ENCODE results near the gene MNAT1. TPM values are rescaled to one million over a fixed set of nuclear protein-coding genes. Genes with fewer than 3 reads are reported as not detected.

The MNAT1 gene
- total and polyA plus RNA-seq, 2 experiments from 2014 or later: 51.6 to 85.0 TPM

DNA sequence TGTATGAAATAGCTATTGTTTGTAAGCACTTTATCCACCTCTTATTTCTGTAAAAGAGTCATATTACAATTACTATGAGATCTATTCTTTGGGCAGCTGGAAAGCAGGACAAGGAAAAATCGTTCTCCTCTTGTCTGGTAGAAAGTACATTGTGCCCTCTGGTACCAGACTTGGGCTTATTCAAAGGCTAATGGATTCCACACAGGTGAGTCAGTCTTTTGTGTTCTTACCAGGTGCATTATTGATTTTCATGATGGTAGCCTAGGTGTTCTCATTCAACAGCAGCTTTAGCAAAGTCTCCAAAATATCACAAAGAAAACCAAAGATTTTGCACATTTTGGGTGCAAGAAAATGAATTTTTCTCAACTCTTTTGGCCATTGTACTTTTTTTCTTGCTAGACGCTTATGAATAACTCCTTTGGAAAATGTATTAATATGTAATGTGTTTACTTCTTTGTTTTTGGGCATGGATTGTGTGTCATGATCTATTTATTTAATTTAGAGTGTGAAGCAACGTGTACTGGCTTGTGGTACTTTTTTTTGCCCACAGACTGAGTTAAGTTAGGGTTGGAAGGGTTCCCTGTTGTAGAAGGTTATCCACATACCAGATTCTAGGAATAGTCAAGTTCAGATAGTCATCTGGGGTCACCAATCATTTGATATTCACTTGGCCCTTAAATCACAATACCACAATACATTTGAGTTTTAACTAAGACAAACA lies 26.2 kb downstream of the MNAT1 start:
- peak; percentile 93 for ATAC-seq
- H3K4me1 Mint-ChIP-seq: peaks cover 73% of the 10 kb centered on the region

More for the DNA sequence above, 26.2 kb downstream of the MNAT1 start:
- Histone ChIP-seq H3K79me2 (replicated peaks; ENCODE audit: insufficient read depth) (peaks cover 68% of the 10 kb centered on the region), H3K36me3 (ENCODE audit: insufficient read depth) (no peaks in the 10 kb centered on the region), H3K27ac (ENCODE audit: low read depth) (peak overlapping the region; percentile 93), H3K4me1 (ENCODE audit: insufficient read depth) (peaks cover 66% of the 10 kb centered on the region), H2AFZ (no peak overlapping the region), H3F3A (replicated peaks; ENCODE audit: low read depth) (no peaks in the 10 kb centered on the region), H3K27me3 (ENCODE audit: insufficient read depth) (no peaks in the 10 kb centered on the region), H3K9me2 (ENCODE audit: insufficient read depth) (no peaks in the 10 kb centered on the region), H3K4me2 (peak overlapping the region; percentile 44), H3K4me3 (peak overlapping the region; percentile 9; the same call in 1 of the 2 replicates), H4K20me1 (replicated peaks; ENCODE audit: insufficient read depth) (no peaks in the 10 kb centered on the region)
- Mint-ChIP-seq H3K27me3 (ENCODE audit: insufficient read depth, low read depth, poor library complexity) (peaks cover 14% of the 10 kb centered on the region), H3K27ac (peak overlapping the region; percentile 96), H3K4me3 (peak overlapping the region; percentile 47), H3K36me3 (ENCODE audit: low read depth) (no peaks in the 10 kb centered on the region; the same call in 2 of the 3 replicates), H3K9me3 (no peaks in the 10 kb centered on the region; the same call in 1 of the 3 replicates)
- peak; percentile 89 for DNase-seq (ENCODE audit: low spot score)
- TF ChIP-seq JUNB (IDR thresholded peaks at IDR 0.05; ENCODE audit: unreplicated experiment) (peak; percentile 23), CREB1 (CRISPR knock-in tag; IDR thresholded peaks at IDR 0.05; ENCODE audit: low read depth) (no peak), ZNF331 (CRISPR knock-in tag; IDR thresholded peaks at IDR 0.05; ENCODE audit: low read depth) (no peak), NANOG (IDR thresholded peaks at IDR 0.05; ENCODE audit: borderline replicate concordance) (peak; percentile 69; the same call in 1 of the 2 replicates)
- TF ChIP-seq, protein P1, sequence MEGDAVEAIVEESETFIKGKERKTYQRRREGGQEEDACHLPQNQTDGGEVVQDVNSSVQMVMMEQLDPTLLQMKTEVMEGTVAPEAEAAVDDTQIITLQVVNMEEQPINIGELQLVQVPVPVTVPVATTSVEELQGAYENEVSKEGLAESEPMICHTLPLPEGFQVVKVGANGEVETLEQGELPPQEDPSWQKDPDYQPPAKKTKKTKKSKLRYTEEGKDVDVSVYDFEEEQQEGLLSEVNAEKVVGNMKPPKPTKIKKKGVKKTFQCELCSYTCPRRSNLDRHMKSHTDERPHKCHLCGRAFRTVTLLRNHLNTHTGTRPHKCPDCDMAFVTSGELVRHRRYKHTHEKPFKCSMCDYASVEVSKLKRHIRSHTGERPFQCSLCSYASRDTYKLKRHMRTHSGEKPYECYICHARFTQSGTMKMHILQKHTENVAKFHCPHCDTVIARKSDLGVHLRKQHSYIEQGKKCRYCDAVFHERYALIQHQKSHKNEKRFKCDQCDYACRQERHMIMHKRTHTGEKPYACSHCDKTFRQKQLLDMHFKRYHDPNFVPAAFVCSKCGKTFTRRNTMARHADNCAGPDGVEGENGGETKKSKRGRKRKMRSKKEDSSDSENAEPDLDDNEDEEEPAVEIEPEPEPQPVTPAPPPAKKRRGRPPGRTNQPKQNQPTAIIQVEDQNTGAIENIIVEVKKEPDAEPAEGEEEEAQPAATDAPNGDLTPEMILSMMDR (conservative IDR thresholded peaks at IDR 0.05; ENCODE audit: low read depth in 2 of 2): no peak
- TF ChIP-seq, protein P2, sequence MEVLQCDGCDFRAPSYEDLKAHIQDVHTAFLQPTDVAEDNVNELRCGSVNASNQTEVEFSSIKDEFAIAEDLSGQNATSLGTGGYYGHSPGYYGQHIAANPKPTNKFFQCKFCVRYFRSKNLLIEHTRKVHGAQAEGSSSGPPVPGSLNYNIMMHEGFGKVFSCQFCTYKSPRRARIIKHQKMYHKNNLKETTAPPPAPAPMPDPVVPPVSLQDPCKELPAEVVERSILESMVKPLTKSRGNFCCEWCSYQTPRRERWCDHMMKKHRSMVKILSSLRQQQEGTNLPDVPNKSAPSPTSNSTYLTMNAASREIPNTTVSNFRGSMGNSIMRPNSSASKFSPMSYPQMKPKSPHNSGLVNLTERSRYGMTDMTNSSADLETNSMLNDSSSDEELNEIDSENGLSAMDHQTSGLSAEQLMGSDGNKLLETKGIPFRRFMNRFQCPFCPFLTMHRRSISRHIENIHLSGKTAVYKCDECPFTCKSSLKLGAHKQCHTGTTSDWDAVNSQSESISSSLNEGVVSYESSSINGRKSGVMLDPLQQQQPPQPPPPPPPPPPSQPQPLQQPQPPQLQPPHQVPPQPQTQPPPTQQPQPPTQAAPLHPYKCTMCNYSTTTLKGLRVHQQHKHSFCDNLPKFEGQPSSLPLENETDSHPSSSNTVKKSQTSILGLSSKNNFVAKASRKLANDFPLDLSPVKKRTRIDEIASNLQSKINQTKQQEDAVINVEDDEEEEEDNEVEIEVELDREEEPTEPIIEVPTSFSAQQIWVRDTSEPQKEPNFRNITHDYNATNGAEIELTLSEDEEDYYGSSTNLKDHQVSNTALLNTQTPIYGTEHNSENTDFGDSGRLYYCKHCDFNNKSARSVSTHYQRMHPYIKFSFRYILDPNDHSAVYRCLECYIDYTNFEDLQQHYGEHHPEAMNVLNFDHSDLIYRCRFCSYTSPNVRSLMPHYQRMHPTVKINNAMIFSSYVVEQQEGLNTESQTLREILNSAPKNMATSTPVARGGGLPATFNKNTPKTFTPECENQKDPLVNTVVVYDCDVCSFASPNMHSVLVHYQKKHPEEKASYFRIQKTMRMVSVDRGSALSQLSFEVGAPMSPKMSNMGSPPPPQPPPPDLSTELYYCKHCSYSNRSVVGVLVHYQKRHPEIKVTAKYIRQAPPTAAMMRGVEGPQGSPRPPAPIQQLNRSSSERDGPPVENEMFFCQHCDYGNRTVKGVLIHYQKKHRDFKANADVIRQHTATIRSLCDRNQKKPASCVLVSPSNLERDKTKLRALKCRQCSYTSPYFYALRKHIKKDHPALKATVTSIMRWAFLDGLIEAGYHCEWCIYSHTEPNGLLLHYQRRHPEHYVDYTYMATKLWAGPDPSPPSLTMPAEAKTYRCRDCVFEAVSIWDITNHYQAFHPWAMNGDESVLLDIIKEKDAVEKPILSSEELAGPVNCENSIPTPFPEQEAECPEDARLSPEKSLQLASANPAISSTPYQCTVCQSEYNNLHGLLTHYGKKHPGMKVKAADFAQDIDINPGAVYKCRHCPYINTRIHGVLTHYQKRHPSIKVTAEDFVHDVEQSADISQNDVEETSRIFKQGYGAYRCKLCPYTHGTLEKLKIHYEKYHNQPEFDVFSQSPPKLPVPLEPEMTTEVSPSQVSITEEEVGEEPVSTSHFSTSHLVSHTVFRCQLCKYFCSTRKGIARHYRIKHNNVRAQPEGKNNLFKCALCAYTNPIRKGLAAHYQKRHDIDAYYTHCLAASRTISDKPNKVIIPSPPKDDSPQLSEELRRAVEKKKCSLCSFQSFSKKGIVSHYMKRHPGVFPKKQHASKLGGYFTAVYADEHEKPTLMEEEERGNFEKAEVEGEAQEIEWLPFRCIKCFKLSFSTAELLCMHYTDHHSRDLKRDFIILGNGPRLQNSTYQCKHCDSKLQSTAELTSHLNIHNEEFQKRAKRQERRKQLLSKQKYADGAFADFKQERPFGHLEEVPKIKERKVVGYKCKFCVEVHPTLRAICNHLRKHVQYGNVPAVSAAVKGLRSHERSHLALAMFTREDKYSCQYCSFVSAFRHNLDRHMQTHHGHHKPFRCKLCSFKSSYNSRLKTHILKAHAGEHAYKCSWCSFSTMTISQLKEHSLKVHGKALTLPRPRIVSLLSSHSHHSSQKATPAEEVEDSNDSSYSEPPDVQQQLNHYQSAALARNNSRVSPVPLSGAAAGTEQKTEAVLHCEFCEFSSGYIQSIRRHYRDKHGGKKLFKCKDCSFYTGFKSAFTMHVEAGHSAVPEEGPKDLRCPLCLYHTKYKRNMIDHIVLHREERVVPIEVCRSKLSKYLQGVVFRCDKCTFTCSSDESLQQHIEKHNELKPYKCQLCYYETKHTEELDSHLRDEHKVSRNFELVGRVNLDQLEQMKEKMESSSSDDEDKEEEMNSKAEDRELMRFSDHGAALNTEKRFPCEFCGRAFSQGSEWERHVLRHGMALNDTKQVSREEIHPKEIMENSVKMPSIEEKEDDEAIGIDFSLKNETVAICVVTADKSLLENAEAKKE (CRISPR knock-in tag; IDR thresholded peaks at IDR 0.05): peak; percentile 66; the same call in 1 of the 2 replicates
